K562 (cell line): Measurements from ENCODE around the gene SH3GL3. TPM values are rescaled to one million over a fixed set of nuclear protein-coding genes. Genes with fewer than 3 reads are reported as not detected.

Experiments
- ATAC-seq: fragments of 200-7000 bp; cut with Tn5 transposase; 3 replicates; pipeline ENCODE4 v1.9.1; 2020; ENCODE audit warnings: moderate library complexity
- BruUV-seq: library from RNA; stranded (reverse); fragments of 400-500 nt; replicated peaks from 2 replicates; lab custom pipeline; 2021; lab: Mats Ljungman, UMichigan
- CTCF ChIA-PET: fragments of 300-600 bp; formaldehyde crosslinking; extraction: SDS; loops from one replicate; lab custom pipeline; 2021; ENCODE audit warnings: low intra/inter-chr PET ratio; lab: Yijun Ruan, JAX
- POLR2A ChIA-PET: fragments of 300-600, 350-650 bp; sonication (Branson Sonifier 250); formaldehyde crosslinking; extraction: SDS; loops from one replicate; lab custom pipeline; 2021; ENCODE audit warnings: antibody characterized with exemption, inconsistent platforms; lab: Yijun Ruan, JAX
- DNase-seq, 4 experiments: peaks; one replicate each; pipeline versions ENCODE4 v3.0.0 to v3.0.0-alpha.2; 2011 to 2018; ENCODE audit warnings: low spot score in 3 of 4, mixed read lengths in 3 of 4; ENCODE audit errors: extremely low read depth in 1 of 4
- FAIRE-seq: peaks from 2 replicates; lab custom pipeline; 2011; peaks lifted over from hg19 to GRCh38; lab: Jason Lieb, UNC
- H2AFZ ChIP-seq: 2 replicates; pipeline ENCODE4 v1.6.0; 2011; ENCODE audit warnings: low read depth, low read length, control low read depth, inconsistent platforms
- H3K27ac ChIP-seq: fragments of 200-600 bp; 3 replicates; pipeline ENCODE4 v1.8.0; 2011; ENCODE audit warnings: low read depth, mild to moderate bottlenecking, control low read depth, inconsistent platforms, low read length, moderate library complexity, mixed read lengths; ENCODE audit errors: extremely low read depth
- H3K27me3 ChIP-seq, 2 experiments: fragments of 300-600 bp in 1 of 2; 2 replicates in 1 of 2; 3 replicates in 1 of 2; pipeline versions ENCODE4 v1.6.0 to v1.8.0; 2011; ENCODE audit warnings: inconsistent platforms in 2 of 2, low read length in 2 of 2, mild to moderate bottlenecking in 1 of 2, mixed read lengths in 1 of 2, moderate library complexity in 1 of 2; ENCODE audit not compliant: control insufficient read depth in 2 of 2, insufficient read depth in 2 of 2
- H3K36me3 ChIP-seq: fragments of 300-600 bp; 3 replicates; pipeline ENCODE4 v1.8.0; 2011; ENCODE audit warnings: mild to moderate bottlenecking, low read length, inconsistent platforms; ENCODE audit not compliant: control insufficient read depth, insufficient read depth
- H3K4me1 ChIP-seq, 2 experiments: fragments of 200-600 bp in 1 of 2; replicated peaks in 1 of 2; 2 replicates in 1 of 2; 3 replicates in 1 of 2; pipeline versions ENCODE4 v1.5.1 to v1.8.0; 2011; ENCODE audit warnings: inconsistent platforms in 2 of 2, low read length in 2 of 2, mild to moderate bottlenecking in 1 of 2, mixed read lengths in 1 of 2, moderate library complexity in 1 of 2; ENCODE audit not compliant: control insufficient read depth in 2 of 2, insufficient read depth in 2 of 2
- H3K4me2 ChIP-seq: 2 replicates; pipeline ENCODE4 v1.6.1; 2011; ENCODE audit warnings: low read length, control low read depth, inconsistent platforms, mixed read lengths; ENCODE audit not compliant: insufficient read depth
- H3K4me3 ChIP-seq: fragments of 200-600 bp; sonication (generic), shearing (Covaris generic); 2 replicates; pipeline ENCODE4 v1.5.1; 2016; ENCODE audit warnings: control low read depth, inconsistent platforms
- H3K79me2 ChIP-seq: fragments of 200-600 bp; 3 replicates; pipeline ENCODE4 v1.8.0; 2011; ENCODE audit warnings: low read length, inconsistent platforms; ENCODE audit not compliant: control insufficient read depth, insufficient read depth
- H3K9ac ChIP-seq, 2 experiments: 2 replicates each; pipeline versions ENCODE4 v1.6.0 to v1.6.1; 2011; ENCODE audit warnings: low read depth in 2 of 2, low read length in 2 of 2, control low read depth in 1 of 2, inconsistent platforms in 1 of 2, mild to moderate bottlenecking in 1 of 2, mixed read lengths in 1 of 2; ENCODE audit not compliant: insufficient read depth in 1 of 2
- H3K9me1 ChIP-seq: one replicate; pipeline ENCODE4 v1.6.0; 2011; ENCODE audit warnings: inconsistent platforms, mild to moderate bottlenecking, low read length, moderate library complexity; ENCODE audit not compliant: control insufficient read depth, insufficient read depth
- H3K9me3 ChIP-seq: replicated peaks from 2 replicates; pipeline ENCODE4 v1.5.1; 2011; ENCODE audit warnings: low read depth, low read length, inconsistent platforms; ENCODE audit not compliant: control insufficient read depth, insufficient read depth
- H4K20me1 ChIP-seq: replicated peaks from 2 replicates; pipeline ENCODE4 v1.6.1; 2011; ENCODE audit warnings: low read length, inconsistent platforms, mixed read lengths; ENCODE audit not compliant: control insufficient read depth, insufficient read depth
- CTCF ChIP-seq, 3 experiments: IDR thresholded peaks in 2 of 3; conservative IDR thresholded peaks in 1 of 3; 2 replicates each; pipeline ENCODE4 v1.5.1; 2011 to 2012; ENCODE audit warnings: low read length in 3 of 3, mild to moderate bottlenecking in 3 of 3, control low read depth in 2 of 3, improper control_type of control experiment in 1 of 3, inconsistent platforms in 1 of 3, low read depth in 1 of 3, mixed read lengths in 1 of 3, moderate library complexity in 1 of 3; ENCODE audit not compliant: insufficient read depth in 2 of 3
- KDM1A ChIP-seq, 2 experiments: fragments of 450-650 bp; IDR thresholded peaks; 2 replicates each; pipeline ENCODE4 v1.6.1; 2016; ENCODE audit warnings: mild to moderate bottlenecking in 2 of 2
- MEIS2 ChIP-seq: fragments of 450-650 bp; IDR thresholded peaks from 2 replicates; pipeline ENCODE4 v1.6.1; 2014; ENCODE audit warnings: mild to moderate bottlenecking; ENCODE audit not compliant: partially characterized antibody
- MYBL2 ChIP-seq, 2 experiments: fragments of 450-650 bp in 1 of 2; sonication (generic) in 1 of 2; formaldehyde crosslinking in 1 of 2; IDR thresholded peaks; 2 replicates each; pipeline versions ENCODE4 v1.6.1 to v1.8.1; 2017 to 2022; ENCODE audit warnings: borderline replicate concordance in 1 of 2, inconsistent platforms in 1 of 2, low read depth in 1 of 2, mild to moderate bottlenecking in 1 of 2, missing genetic modification reagents in 1 of 2, moderate library complexity in 1 of 2
- RAD21 ChIP-seq, 2 experiments: fragments of 250-450 bp in 1 of 2; fragments of 450-650 bp in 1 of 2; sonication (Bioruptor Pico) in 1 of 2; formaldehyde crosslinking in 1 of 2; IDR thresholded peaks in 1 of 2; conservative IDR thresholded peaks in 1 of 2; 2 replicates each; pipeline versions ENCODE4 v1.4.0 to v1.8.0; 2020 to 2022; ENCODE audit warnings: mild to moderate bottlenecking in 2 of 2, moderate library complexity in 1 of 2
- SMC3 ChIP-seq: conservative IDR thresholded peaks from 2 replicates; pipeline ENCODE4 v1.6.1; 2011; ENCODE audit warnings: low read depth, low read length, improper control_type of control experiment; ENCODE audit not compliant: insufficient read depth
- SUPT5H ChIP-seq: fragments of 450-650 bp; IDR thresholded peaks from 2 replicates; pipeline ENCODE4 v1.6.1; 2016
- ZNF347 ChIP-seq: fragments of 450-650 bp; formaldehyde crosslinking; IDR thresholded peaks from 2 replicates; pipeline ENCODE4 v1.4.0; 2020; ENCODE audit warnings: low read depth, mild to moderate bottlenecking, moderate library complexity
- WGBS: fragments of 100-300 bp; shearing (Covaris generic); methylation state at CpG from one replicate; pipeline ENCODE4 v1.1.6; 2016; ENCODE audit warnings: low coverage, mixed read lengths; ENCODE audit not compliant: insufficient coverage; ENCODE audit errors: missing lambda C conversion rate; 5-methylcytosine and 5-hydroxymethylcytosine counted together
- in situ Hi-C: fragments of 300-500 bp; cut with MboI; formaldehyde crosslinking; loops from 4 replicates; pipeline ENCODE4 v1.15.0; 2018; ENCODE audit warnings: inconsistent platforms, mixed read lengths
- intact Hi-C: fragments of 100-400 bp; cut with micrococcal nuclease; formaldehyde crosslinking; loops from 2 replicates; pipeline ENCODE4 v1.14.2; 2022
- polyA plus RNA-seq, 8 experiments: library from polyadenylated mRNA; depleted of rRNA in 4 of 8; stranded (reverse) in 5 of 8; unstranded in 3 of 8; fragments of >200 nt; fragmentation: Nextera tagmentation in 2 of 8; fragmentation: Illumina TruSeq in 1 of 8; extraction: Ambion mirVana in 2 of 8; extraction: Trizol in 1 of 8; gene quantifications; 2 replicates each; pipeline versions ENCODE4 v1.2.1 to v1.2.3, GENCODE V29; 2011 to 2014; ENCODE audit warnings: inconsistent platforms in 1 of 8, missing spikeins in 1 of 8
- total RNA-seq, 7 experiments: library from RNA; depleted of rRNA in 6 of 7; stranded (reverse); fragments of >200 nt in 6 of 7; fragmentation: Illumina TruSeq in 2 of 7; extraction: Trizol in 2 of 7; gene quantifications; 2 replicates each; pipeline versions ENCODE4 v1.2.1 to v1.2.3, GENCODE V29; 2011 to 2021; ENCODE audit warnings: low replicate concordance in 1 of 7

Gene SH3GL3
- total and polyA plus RNA-seq, 9 of the 15 experiments (the other 6 are each of a cell fraction or from before 2014, with no cell fraction given), result 3.9 to 16.0 (median 9.7) TPM

GRCh38 chr15:83565138-83565537, 118.0 kb downstream of the SH3GL3 start (continued):
- no peak for TF ChIP-seq KDM1A (IDR thresholded peaks at IDR 0.05)
- no peak for TF ChIP-seq MEIS2
- TF ChIP-seq ZNF347 (CRISPR knock-in tag), result no peak
- no peak for TF ChIP-seq SUPT5H

GRCh38 chr15:83565553-83566159, 118.5 kb downstream of the SH3GL3 start:
- H3K27me3 ChIP-seq, result no peaks in the 10 kb centered on the region
- H3K9ac ChIP-seq, result no peak overlapping the region
- no peaks in the 10 kb centered on the region for H4K20me1 ChIP-seq
- H3K27ac ChIP-seq, result no peak overlapping the region
- intact Hi-C loops (loop anchor here (10.0 kb wide), 1 partner anchor 459 kb away; no protein-coding TSS in a partner anchor), in situ Hi-C loops (no loop called here)
- FAIRE-seq (no peak), ATAC-seq (no peak), DNase-seq (peak; percentile 23 to 44 (median 30))
- H3K79me2 ChIP-seq, result no peaks in the 10 kb centered on the region
- no peaks in the 10 kb centered on the region for H3K9me1 ChIP-seq
- H3K4me2 ChIP-seq, result no peak overlapping the region
- no peak overlapping the region for H2AFZ ChIP-seq
- BruUV-seq, result no TSS peak
- no peaks in the 10 kb centered on the region for H3K36me3 ChIP-seq
- WGBS, result 11% methylated on average over 4 of the region's 4 CpGs
- no peak overlapping the region for H3K4me3 ChIP-seq
- H3K4me1 ChIP-seq, result no peaks in the 10 kb centered on the region
- H3K9me3 ChIP-seq, result no peaks in the 10 kb centered on the region
- POLR2A ChIA-PET, result interaction anchor here (1.0 kb wide), 1 partner anchor 17 kb away, joined by 3 read pairs; no protein-coding TSS in a partner anchor
- CTCF ChIA-PET, result interaction anchor here (0.6 kb wide), 1 partner anchor 499 kb away, joined by 3 read pairs; no protein-coding TSS in a partner anchor
- no peak for TF ChIP-seq MYBL2 (IDR thresholded peaks at IDR 0.05; ENCODE audit: low read depth)
- no peak for TF ChIP-seq MYBL2 (CRISPR knock-in tag; IDR thresholded peaks at IDR 0.05; ENCODE audit: borderline replicate concordance)
- peak in 1 of 2 experiments; percentile 43; a peak in 2 of 4 replicates for TF ChIP-seq RAD21 (CRISPR knock-in tag; conservative IDR thresholded peaks at IDR 0.05 in 1 of 2, IDR thresholded peaks at IDR 0.05 in 1 of 2)
- peak; percentile 49 to 59 (median 51); a peak in 3 of 6 replicates for TF ChIP-seq CTCF (IDR thresholded peaks at IDR 0.05 in 2 of 3, conservative IDR thresholded peaks at IDR 0.05 in 1 of 3; ENCODE audit: insufficient read depth in 2 of 3, low read depth in 1 of 3, low read length in 3 of 3)
- TF ChIP-seq SMC3, result 0 out of 2 replicates have a peak, but pooled peaks have one; percentile 32
